ENCODE results near the gene ZNF208.

The ZNF208 gene

DNA sequence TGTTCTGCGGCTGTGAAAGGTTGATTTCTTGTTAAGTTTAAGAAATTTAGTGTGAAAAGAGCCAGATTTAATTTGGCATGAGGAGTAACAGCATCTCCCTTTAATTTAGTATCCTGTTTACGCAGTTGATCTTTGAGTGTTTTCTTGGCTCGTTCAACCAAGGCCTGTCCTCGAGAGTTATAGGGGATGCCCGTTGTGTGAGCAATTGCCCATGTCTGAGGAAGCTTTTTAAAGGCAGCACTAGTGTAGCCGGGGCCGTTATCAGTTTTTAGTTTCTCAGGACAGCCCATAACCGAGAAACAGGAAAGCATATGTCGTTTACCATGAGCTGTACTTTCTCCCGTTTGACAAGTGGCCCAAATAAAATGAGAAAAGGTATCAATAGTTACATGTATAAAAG is 127.2 kb downstream of the ZNF208 start:
- no peak for DNase-seq

All from retina (tissue), 1 donor.